ENCODE measurements around the gene SORBS2.

GRCh38 chr4:185585211-185585610 lies 226.8 kb downstream of the SORBS2 start:
- TF ChIP-seq CTCF (IDR thresholded peaks at IDR 0.05) = no peak
- no peak for TF ChIP-seq EP300 (IDR thresholded peaks at IDR 0.05)

All from tibial nerve (tissue), 4 donors.